Effector memory CD4-positive, alpha-beta T cell (primary cell): ENCODE measurements around the gene ZCCHC3.
A peak's percentile ranks its signal among the peaks of the same experiment; 100 is the strongest.

Experiments
- DNase-seq, 3 donors: peaks; one replicate each; pipeline ENCODE4 v3.0.0-alpha.2; 2020
- H3K27ac ChIP-seq: 2 replicates; pipeline ENCODE4 v1.7.0; 2013; ENCODE audit warnings: mild to moderate bottlenecking, low read length, moderate library complexity; ENCODE audit not compliant: insufficient read depth, poor library complexity, severe bottlenecking
- H3K27me3 ChIP-seq: replicated peaks from 2 replicates; pipeline ENCODE4 v1.7.0; 2013; ENCODE audit warnings: mild to moderate bottlenecking, low read length; ENCODE audit not compliant: insufficient read depth, control insufficient read depth, poor library complexity, severe bottlenecking
- H3K36me3 ChIP-seq: 2 replicates; pipeline ENCODE4 v1.7.0; 2013; ENCODE audit warnings: mild to moderate bottlenecking, low read length, moderate library complexity; ENCODE audit not compliant: control insufficient read depth, insufficient read depth
- H3K4me1 ChIP-seq: 2 replicates; pipeline ENCODE4 v1.7.0; 2013; ENCODE audit warnings: low read length, mild to moderate bottlenecking; ENCODE audit not compliant: control insufficient read depth, insufficient read depth, poor library complexity, severe bottlenecking
- H3K4me3 ChIP-seq: 2 replicates; pipeline ENCODE4 v1.7.0; 2013; ENCODE audit warnings: low read length, low read depth, mild to moderate bottlenecking; ENCODE audit not compliant: insufficient read depth, poor library complexity, severe bottlenecking
- H3K9me3 ChIP-seq: 2 replicates; pipeline ENCODE4 v1.7.0; 2013; ENCODE audit warnings: mild to moderate bottlenecking, low read length, moderate library complexity; ENCODE audit not compliant: control insufficient read depth

The ZCCHC3 gene

GRCh38 chr20:298776-299391 lies 1.5 kb downstream of the ZCCHC3 start:
- Histone ChIP-seq H3K9me3 (no peaks in the 10 kb centered on the region), H3K4me1 (peaks cover 29% of the 10 kb centered on the region), H3K4me3 (peak overlapping the region; percentile 75), H3K36me3 (no peaks in the 10 kb centered on the region), H3K27ac (peak overlapping the region; percentile 85), H3K27me3 (no peaks in the 10 kb centered on the region)
- DNase-seq, result no peak

DNA sequence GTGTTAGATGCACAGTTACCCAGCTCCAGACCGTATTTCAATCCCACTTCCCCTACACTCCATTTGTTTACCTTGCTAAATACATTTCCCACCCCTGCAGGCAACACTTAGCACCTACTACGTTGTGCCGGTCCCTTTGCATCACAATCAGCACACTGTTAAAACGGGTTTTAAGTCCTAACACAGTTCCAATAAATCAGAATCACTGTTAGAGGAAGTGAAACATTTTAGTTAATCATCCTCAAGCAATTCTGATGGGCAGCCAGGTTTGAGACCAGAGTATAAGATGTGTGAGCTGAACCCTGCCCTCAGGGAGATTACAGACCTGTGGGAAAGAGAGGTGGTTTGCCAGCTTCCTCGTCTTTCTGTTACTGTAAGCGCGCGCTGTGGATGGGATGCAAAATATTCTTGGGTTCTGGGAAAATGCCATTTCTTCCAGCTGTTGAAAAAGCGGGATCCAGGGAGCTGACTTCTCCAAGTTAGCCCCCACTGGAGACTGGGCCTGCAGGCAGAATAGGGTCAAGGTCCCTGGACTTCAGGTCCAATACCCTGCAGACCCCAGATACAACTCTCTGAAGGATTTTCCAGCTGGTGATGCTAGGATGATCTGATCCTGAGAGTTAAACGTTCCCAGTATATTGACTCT lies 3.1 kb downstream of the ZCCHC3 start:
- H3K27me3 ChIP-seq, result no peaks in the 10 kb centered on the region
- DNase-seq, result no peak
- peaks cover 29% of the 10 kb centered on the region for H3K4me1 ChIP-seq
- H3K9me3 ChIP-seq, result no peaks in the 10 kb centered on the region
- H3K36me3 ChIP-seq, result no peaks in the 10 kb centered on the region
- no peak overlapping the region for H3K4me3 ChIP-seq
- no peak overlapping the region for H3K27ac ChIP-seq

GRCh38 chr20:301886-302848 lies 4.8 kb downstream of the ZCCHC3 start:
- DNase-seq, result no peak
- H3K27ac ChIP-seq, result no peak overlapping the region

DNA sequence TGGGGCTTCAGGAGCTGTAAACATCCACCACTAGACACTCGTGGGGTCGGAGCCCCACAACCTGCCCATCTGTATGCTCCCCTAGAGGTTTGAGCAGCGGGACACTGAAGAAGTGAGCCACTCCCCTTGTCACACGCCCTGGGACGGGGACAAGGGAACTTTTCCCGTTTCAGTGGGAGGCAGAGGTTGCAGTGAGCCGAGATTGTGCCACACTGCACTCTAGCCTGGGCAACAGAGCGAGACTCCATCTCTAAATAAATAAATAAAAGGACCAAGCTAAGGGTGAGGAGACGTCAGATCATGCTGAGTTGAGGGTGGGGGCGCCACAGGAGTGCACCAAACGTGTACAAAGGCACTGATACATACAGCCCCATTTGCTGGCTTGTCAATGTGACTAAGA lies 8.4 kb downstream of the ZCCHC3 start:
- no peak overlapping the region for H3K4me3 ChIP-seq
- DNase-seq, result no peak
- no peaks in the 10 kb centered on the region for H3K36me3 ChIP-seq
- no peaks in the 10 kb centered on the region for H3K9me3 ChIP-seq
- no peaks in the 10 kb centered on the region for H3K27me3 ChIP-seq
- H3K4me1 ChIP-seq, result peaks cover 3% of the 10 kb centered on the region
- H3K27ac ChIP-seq, result no peak overlapping the region

More at GRCh38 chr20:301886-302848, 4.8 kb downstream of the ZCCHC3 start:
- Histone ChIP-seq H3K36me3 (no peaks in the 10 kb centered on the region), H3K4me3 (no peak overlapping the region), H3K4me1 (peaks cover 22% of the 10 kb centered on the region), H3K9me3 (no peaks in the 10 kb centered on the region), H3K27me3 (no peaks in the 10 kb centered on the region)

DNA sequence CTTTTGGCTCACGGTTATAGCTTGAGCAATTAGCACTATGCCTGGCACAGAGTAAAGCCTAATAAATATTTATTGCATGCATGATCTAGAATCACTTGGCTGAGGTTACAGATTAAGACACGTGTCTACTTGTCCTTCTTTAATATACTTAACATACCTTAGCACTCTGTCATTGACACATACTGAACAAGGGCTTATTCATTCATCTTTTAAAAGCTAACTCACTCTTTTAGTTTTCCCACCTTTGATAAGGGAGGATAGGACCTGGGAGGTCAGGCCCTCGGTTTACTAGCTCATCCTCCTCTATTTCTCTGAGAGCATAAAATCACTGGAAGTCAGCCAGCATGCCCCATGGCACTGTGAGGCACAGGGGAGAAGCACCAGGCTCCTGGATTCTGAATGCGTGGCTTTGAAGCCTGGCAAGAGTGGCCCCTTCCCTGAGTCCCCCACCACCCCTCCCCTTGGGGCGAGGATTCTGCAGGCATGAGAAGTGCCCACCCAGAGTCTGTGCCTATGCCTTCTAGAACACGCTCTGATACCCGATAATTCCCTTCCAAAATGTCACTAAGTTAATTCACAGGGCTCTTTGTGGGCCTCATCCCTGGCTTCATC lies 11.2 kb downstream of the ZCCHC3 start:
- Histone ChIP-seq H3K4me3 (no peak overlapping the region), H3K9me3 (no peaks in the 10 kb centered on the region), H3K27ac (no peak overlapping the region), H3K4me1 (peaks cover 3% of the 10 kb centered on the region), H3K27me3 (no peaks in the 10 kb centered on the region), H3K36me3 (no peaks in the 10 kb centered on the region)
- DNase-seq, result no peak

DNA sequence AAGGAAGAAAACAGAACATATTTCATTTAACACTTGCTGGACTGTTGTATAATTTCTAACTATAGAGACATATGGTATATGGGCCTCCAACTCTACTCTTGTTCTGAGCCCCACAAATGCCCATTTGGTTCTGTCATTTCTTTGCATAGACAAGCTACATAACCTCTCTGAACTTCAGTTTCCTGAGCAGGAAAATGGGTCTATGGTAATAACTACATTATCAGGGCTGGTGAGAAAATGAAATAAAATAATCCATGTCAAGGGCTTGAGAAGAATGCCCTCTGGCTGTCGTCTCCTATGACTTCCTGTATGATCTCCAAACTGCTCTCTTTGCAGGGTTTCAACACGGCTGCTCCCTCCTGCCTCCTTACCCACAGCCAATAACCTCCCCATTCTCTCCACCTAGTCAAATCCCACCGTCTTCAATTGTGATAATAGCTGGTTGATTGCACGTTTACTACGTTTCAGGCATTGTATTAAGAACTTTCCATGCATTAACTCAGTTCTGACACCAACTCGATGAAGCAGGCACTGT lies 12.0 kb downstream of the ZCCHC3 start:
- H3K4me3 ChIP-seq, result no peak overlapping the region
- H3K27ac ChIP-seq, result no peak overlapping the region
- no peaks in the 10 kb centered on the region for H3K27me3 ChIP-seq
- H3K4me1 ChIP-seq, result peaks cover 3% of the 10 kb centered on the region
- no peak for DNase-seq
- H3K9me3 ChIP-seq, result no peaks in the 10 kb centered on the region
- H3K36me3 ChIP-seq, result no peaks in the 10 kb centered on the region

GRCh38 chr20:309841-310644 lies 12.7 kb downstream of the ZCCHC3 start:
- Histone ChIP-seq H3K4me3 (peak overlapping the region; percentile 23), H3K27me3 (no peaks in the 10 kb centered on the region), H3K27ac (no peak overlapping the region), H3K4me1 (peaks cover 3% of the 10 kb centered on the region), H3K9me3 (no peaks in the 10 kb centered on the region), H3K36me3 (no peaks in the 10 kb centered on the region)
- peak; percentile 23 to 65 (median 35) for DNase-seq

- no peak for DNase-seq
- Histone ChIP-seq H3K4me3 (peak overlapping the region; percentile 23), H3K27me3 (no peaks in the 10 kb centered on the region), H3K27ac (no peak overlapping the region), H3K36me3 (no peaks in the 10 kb centered on the region), H3K9me3 (no peaks in the 10 kb centered on the region), H3K4me1 (peaks cover 3% of the 10 kb centered on the region)
Measured at GRCh38 chr20:310645-311044, 13.3 kb downstream of the ZCCHC3 start.

- no peaks in the 10 kb centered on the region for H3K9me3 ChIP-seq
- no peak overlapping the region for H3K27ac ChIP-seq
Measured at GRCh38 chr20:311609-312008, 14.2 kb downstream of the ZCCHC3 start.

More at GRCh38 chr20:311609-312008, 14.2 kb downstream of the ZCCHC3 start:
- Histone ChIP-seq H3K36me3 (no peaks in the 10 kb centered on the region), H3K27me3 (no peaks in the 10 kb centered on the region), H3K4me1 (peaks cover 3% of the 10 kb centered on the region), H3K4me3 (no peak overlapping the region)
- no peak for DNase-seq
